GM23338 (cell line): ENCODE results near the gene EHD4. TPM values are rescaled to one million over a fixed set of nuclear protein-coding genes. Genes with fewer than 3 reads are reported as not detected.

ENCODE experiments used
- ATAC-seq: fragments of 200-7000 bp; cut with Tn5 transposase; 3 replicates; pipeline ENCODE4 v1.9.1; 2020
- DNase-seq: peaks from one replicate; pipeline ENCODE4 v3.0.0-alpha.2; 2015; ENCODE audit warnings: low spot score
- H2AFZ ChIP-seq: fragments of 200-600 bp; sonication (generic); 2 replicates; pipeline ENCODE4 v1.8.0; 2016; ENCODE audit warnings: antibody characterized with exemption, mild to moderate bottlenecking, moderate library complexity
- H3F3A ChIP-seq: fragments of 200-600 bp; sonication (generic); replicated peaks from 2 replicates; pipeline ENCODE4 v1.8.0; 2017; ENCODE audit warnings: antibody characterized with exemption, mixed run types, low read depth
- H3K27ac ChIP-seq: fragments of 200-600 bp; sonication (generic); 2 replicates; pipeline ENCODE4 v1.6.1; 2016; ENCODE audit warnings: low read depth
- H3K27me3 ChIP-seq: fragments of 200-600 bp; sonication (generic); 2 replicates; pipeline ENCODE4 v1.8.0; 2016; ENCODE audit warnings: mild to moderate bottlenecking, mixed run types, moderate library complexity; ENCODE audit not compliant: insufficient read depth
- H3K36me3 ChIP-seq: fragments of 200-600 bp; sonication (generic); 2 replicates; pipeline ENCODE4 v1.8.0; 2016; ENCODE audit warnings: mild to moderate bottlenecking; ENCODE audit not compliant: insufficient read depth
- H3K4me1 ChIP-seq: fragments of 200-600 bp; sonication (generic); 2 replicates; pipeline ENCODE4 v1.8.0; 2016; ENCODE audit warnings: mild to moderate bottlenecking, moderate library complexity; ENCODE audit not compliant: insufficient read depth
- H3K4me2 ChIP-seq: fragments of 200-600 bp; sonication (generic); 2 replicates; pipeline ENCODE4 v1.7.1; 2017; ENCODE audit warnings: mixed run types
- H3K4me3 ChIP-seq: fragments of 200-600 bp; sonication (generic); 2 replicates; pipeline ENCODE4 v1.6.1; 2016; ENCODE audit warnings: mixed run types
- H3K79me2 ChIP-seq: fragments of 200-600 bp; sonication (generic); replicated peaks from 2 replicates; pipeline ENCODE4 v1.8.0; 2017; ENCODE audit warnings: mild to moderate bottlenecking; ENCODE audit not compliant: insufficient read depth
- H3K9me2 ChIP-seq: fragments of 200-600 bp; sonication (generic); 2 replicates; pipeline ENCODE4 v1.8.0; 2017; ENCODE audit not compliant: insufficient read depth
- H4K20me1 ChIP-seq: fragments of 200-600 bp; sonication (generic); replicated peaks from 2 replicates; pipeline ENCODE4 v1.8.0; 2017; ENCODE audit warnings: mild to moderate bottlenecking; ENCODE audit not compliant: insufficient read depth
- H3K27ac Mint-ChIP-seq: 2 replicates; pipeline ENCODE4 v1.8.0; 2020; ENCODE audit warnings: inconsistent platforms, mild to moderate bottlenecking, moderate library complexity, mixed read lengths
- H3K27me3 Mint-ChIP-seq: 3 replicates; pipeline ENCODE4 v1.8.0; 2022; ENCODE audit warnings: low read depth, mild to moderate bottlenecking, moderate library complexity, mixed read lengths, inconsistent platforms; ENCODE audit not compliant: insufficient read depth, poor library complexity
- H3K36me3 Mint-ChIP-seq: 3 replicates; pipeline ENCODE4 v1.8.0; 2021; ENCODE audit warnings: low read depth, mild to moderate bottlenecking, inconsistent platforms, moderate library complexity, mixed read lengths
- H3K4me1 Mint-ChIP-seq: 3 replicates; pipeline ENCODE4 v1.8.0; 2020; ENCODE audit warnings: mild to moderate bottlenecking, inconsistent platforms, mixed read lengths
- H3K4me3 Mint-ChIP-seq: 3 replicates; pipeline ENCODE4 v1.8.0; 2021; ENCODE audit warnings: moderate library complexity, mild to moderate bottlenecking, inconsistent platforms, mixed read lengths
- H3K9me3 Mint-ChIP-seq: 3 replicates; pipeline ENCODE4 v1.8.0; 2020; ENCODE audit warnings: moderate library complexity, mild to moderate bottlenecking, inconsistent platforms, mixed read lengths
- EZH2 ChIP-seq: fragments of 200-600 bp; sonication (generic); IDR thresholded peaks from one replicate; pipeline ENCODE4 v1.8.0; 2017; ENCODE audit warnings: antibody characterized with exemption, mild to moderate bottlenecking, low read depth; ENCODE audit not compliant: unreplicated experiment
- POLR2AphosphoS5 ChIP-seq: IDR thresholded peaks from 2 replicates; pipeline ENCODE4 v1.6.1; 2016; ENCODE audit warnings: antibody characterized with exemption, low read depth
- polyA plus RNA-seq: library from polyadenylated mRNA; unstranded; fragments of >200 nt; fragmentation: Nextera tagmentation; extraction: Ambion mirVana; gene quantifications from 2 replicates; pipeline ENCODE4 v1.2.1, GENCODE V29; 2016
- total RNA-seq: library from RNA; depleted of rRNA; stranded (reverse); fragments of >200 nt; shearing (Covaris generic); gene quantifications from 2 replicates; pipeline ENCODE4 v1.2.3, GENCODE V29; 2014
- TF ChIP-seq, protein P1 (sequence below), 2 experiments: fragments of 200-600 bp in 1 of 2; sonication (generic) in 1 of 2; conservative IDR thresholded peaks; 2 replicates each; pipeline versions ENCODE4 v1.5.1 to v1.6.1; 2016 to 2017; ENCODE audit warnings: antibody characterized with exemption in 2 of 2, low read depth in 2 of 2, mild to moderate bottlenecking in 2 of 2, moderate library complexity in 1 of 2
- TF ChIP-seq, protein P2 (sequence below): IDR thresholded peaks from one replicate; pipeline ENCODE4 v1.6.1; 2018; ENCODE audit warnings: antibody characterized with exemption; ENCODE audit not compliant: unreplicated experiment
- TF ChIP-seq, protein P3 (sequence below): fragments of 250-450 bp; sonication (Bioruptor Pico); IDR thresholded peaks from 2 replicates; pipeline ENCODE4 v1.5.0; 2020; ENCODE audit warnings: mild to moderate bottlenecking, moderate library complexity

Gene EHD4
- total and polyA plus RNA-seq, 2 experiments from 2014 or later, result 13.0 to 31.0 TPM

DNA sequence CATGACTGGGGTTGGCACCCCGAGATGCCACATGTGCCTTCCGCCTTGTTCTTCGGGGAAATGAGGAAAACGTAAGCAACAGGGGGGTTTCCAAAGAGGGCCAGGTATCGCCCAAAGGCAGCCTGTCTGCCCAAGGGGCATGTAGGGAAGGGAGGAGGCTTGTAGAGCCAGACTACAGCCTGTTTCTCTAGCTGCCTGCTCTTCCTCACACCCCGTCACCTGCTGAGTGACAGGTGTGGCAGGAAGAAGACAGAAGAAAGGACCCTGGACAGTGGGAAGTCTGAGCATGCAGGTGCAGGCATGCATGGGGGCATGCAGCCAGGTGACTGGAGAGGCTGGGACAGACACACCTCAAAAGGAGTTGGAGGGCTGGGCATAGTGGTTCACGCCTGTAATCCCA lies 38.7 kb upstream of the EHD4 start (continued):
- TF ChIP-seq, protein P1, sequence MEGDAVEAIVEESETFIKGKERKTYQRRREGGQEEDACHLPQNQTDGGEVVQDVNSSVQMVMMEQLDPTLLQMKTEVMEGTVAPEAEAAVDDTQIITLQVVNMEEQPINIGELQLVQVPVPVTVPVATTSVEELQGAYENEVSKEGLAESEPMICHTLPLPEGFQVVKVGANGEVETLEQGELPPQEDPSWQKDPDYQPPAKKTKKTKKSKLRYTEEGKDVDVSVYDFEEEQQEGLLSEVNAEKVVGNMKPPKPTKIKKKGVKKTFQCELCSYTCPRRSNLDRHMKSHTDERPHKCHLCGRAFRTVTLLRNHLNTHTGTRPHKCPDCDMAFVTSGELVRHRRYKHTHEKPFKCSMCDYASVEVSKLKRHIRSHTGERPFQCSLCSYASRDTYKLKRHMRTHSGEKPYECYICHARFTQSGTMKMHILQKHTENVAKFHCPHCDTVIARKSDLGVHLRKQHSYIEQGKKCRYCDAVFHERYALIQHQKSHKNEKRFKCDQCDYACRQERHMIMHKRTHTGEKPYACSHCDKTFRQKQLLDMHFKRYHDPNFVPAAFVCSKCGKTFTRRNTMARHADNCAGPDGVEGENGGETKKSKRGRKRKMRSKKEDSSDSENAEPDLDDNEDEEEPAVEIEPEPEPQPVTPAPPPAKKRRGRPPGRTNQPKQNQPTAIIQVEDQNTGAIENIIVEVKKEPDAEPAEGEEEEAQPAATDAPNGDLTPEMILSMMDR (conservative IDR thresholded peaks at IDR 0.05; ENCODE audit: low read depth in 2 of 2), result no peak
- no peak for TF ChIP-seq POLR2AphosphoS5
- TF ChIP-seq EZH2, result no peak
- TF ChIP-seq, protein P2, sequence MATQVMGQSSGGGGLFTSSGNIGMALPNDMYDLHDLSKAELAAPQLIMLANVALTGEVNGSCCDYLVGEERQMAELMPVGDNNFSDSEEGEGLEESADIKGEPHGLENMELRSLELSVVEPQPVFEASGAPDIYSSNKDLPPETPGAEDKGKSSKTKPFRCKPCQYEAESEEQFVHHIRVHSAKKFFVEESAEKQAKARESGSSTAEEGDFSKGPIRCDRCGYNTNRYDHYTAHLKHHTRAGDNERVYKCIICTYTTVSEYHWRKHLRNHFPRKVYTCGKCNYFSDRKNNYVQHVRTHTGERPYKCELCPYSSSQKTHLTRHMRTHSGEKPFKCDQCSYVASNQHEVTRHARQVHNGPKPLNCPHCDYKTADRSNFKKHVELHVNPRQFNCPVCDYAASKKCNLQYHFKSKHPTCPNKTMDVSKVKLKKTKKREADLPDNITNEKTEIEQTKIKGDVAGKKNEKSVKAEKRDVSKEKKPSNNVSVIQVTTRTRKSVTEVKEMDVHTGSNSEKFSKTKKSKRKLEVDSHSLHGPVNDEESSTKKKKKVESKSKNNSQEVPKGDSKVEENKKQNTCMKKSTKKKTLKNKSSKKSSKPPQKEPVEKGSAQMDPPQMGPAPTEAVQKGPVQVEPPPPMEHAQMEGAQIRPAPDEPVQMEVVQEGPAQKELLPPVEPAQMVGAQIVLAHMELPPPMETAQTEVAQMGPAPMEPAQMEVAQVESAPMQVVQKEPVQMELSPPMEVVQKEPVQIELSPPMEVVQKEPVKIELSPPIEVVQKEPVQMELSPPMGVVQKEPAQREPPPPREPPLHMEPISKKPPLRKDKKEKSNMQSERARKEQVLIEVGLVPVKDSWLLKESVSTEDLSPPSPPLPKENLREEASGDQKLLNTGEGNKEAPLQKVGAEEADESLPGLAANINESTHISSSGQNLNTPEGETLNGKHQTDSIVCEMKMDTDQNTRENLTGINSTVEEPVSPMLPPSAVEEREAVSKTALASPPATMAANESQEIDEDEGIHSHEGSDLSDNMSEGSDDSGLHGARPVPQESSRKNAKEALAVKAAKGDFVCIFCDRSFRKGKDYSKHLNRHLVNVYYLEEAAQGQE, result no peak

DNA sequence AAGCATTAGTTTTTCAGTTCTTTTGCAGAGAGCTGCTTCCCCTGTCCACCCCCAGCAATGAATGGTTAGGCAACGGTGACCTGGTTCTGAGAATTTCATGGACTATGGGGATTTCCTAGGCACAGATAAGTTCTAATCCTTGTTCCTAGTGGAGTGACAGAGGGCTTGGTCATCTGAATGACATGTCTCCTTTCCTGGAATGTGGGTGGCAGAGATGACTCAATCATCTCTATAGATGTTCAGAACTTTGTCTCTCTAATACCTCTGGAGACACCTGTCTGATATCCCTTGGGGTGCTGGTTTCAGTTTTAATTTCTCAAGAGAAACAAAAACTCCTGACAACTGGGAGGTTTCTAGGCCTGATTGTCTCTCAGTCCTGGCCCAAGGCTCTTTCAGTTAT lies 38.1 kb upstream of the EHD4 start:
- TF ChIP-seq, protein P3, sequence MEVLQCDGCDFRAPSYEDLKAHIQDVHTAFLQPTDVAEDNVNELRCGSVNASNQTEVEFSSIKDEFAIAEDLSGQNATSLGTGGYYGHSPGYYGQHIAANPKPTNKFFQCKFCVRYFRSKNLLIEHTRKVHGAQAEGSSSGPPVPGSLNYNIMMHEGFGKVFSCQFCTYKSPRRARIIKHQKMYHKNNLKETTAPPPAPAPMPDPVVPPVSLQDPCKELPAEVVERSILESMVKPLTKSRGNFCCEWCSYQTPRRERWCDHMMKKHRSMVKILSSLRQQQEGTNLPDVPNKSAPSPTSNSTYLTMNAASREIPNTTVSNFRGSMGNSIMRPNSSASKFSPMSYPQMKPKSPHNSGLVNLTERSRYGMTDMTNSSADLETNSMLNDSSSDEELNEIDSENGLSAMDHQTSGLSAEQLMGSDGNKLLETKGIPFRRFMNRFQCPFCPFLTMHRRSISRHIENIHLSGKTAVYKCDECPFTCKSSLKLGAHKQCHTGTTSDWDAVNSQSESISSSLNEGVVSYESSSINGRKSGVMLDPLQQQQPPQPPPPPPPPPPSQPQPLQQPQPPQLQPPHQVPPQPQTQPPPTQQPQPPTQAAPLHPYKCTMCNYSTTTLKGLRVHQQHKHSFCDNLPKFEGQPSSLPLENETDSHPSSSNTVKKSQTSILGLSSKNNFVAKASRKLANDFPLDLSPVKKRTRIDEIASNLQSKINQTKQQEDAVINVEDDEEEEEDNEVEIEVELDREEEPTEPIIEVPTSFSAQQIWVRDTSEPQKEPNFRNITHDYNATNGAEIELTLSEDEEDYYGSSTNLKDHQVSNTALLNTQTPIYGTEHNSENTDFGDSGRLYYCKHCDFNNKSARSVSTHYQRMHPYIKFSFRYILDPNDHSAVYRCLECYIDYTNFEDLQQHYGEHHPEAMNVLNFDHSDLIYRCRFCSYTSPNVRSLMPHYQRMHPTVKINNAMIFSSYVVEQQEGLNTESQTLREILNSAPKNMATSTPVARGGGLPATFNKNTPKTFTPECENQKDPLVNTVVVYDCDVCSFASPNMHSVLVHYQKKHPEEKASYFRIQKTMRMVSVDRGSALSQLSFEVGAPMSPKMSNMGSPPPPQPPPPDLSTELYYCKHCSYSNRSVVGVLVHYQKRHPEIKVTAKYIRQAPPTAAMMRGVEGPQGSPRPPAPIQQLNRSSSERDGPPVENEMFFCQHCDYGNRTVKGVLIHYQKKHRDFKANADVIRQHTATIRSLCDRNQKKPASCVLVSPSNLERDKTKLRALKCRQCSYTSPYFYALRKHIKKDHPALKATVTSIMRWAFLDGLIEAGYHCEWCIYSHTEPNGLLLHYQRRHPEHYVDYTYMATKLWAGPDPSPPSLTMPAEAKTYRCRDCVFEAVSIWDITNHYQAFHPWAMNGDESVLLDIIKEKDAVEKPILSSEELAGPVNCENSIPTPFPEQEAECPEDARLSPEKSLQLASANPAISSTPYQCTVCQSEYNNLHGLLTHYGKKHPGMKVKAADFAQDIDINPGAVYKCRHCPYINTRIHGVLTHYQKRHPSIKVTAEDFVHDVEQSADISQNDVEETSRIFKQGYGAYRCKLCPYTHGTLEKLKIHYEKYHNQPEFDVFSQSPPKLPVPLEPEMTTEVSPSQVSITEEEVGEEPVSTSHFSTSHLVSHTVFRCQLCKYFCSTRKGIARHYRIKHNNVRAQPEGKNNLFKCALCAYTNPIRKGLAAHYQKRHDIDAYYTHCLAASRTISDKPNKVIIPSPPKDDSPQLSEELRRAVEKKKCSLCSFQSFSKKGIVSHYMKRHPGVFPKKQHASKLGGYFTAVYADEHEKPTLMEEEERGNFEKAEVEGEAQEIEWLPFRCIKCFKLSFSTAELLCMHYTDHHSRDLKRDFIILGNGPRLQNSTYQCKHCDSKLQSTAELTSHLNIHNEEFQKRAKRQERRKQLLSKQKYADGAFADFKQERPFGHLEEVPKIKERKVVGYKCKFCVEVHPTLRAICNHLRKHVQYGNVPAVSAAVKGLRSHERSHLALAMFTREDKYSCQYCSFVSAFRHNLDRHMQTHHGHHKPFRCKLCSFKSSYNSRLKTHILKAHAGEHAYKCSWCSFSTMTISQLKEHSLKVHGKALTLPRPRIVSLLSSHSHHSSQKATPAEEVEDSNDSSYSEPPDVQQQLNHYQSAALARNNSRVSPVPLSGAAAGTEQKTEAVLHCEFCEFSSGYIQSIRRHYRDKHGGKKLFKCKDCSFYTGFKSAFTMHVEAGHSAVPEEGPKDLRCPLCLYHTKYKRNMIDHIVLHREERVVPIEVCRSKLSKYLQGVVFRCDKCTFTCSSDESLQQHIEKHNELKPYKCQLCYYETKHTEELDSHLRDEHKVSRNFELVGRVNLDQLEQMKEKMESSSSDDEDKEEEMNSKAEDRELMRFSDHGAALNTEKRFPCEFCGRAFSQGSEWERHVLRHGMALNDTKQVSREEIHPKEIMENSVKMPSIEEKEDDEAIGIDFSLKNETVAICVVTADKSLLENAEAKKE (CRISPR knock-in tag), result no peak
- no peak for TF ChIP-seq POLR2AphosphoS5
- Histone ChIP-seq H3K4me1 (no peaks in the 10 kb centered on the region), H3K4me3 (no peak overlapping the region), H3K36me3 (no peaks in the 10 kb centered on the region), H3K27me3 (no peaks in the 10 kb centered on the region), H3K79me2 (no peaks in the 10 kb centered on the region), H3F3A (no peaks in the 10 kb centered on the region), H2AFZ (no peak overlapping the region), H3K27ac (no peak overlapping the region), H3K9me2 (0 out of 2 replicates have a peak, but pooled peaks cover 4% of the 10 kb centered on the region), H3K4me2 (no peak overlapping the region), H4K20me1 (no peaks in the 10 kb centered on the region; the same call in 1 of the 2 replicates)
- H3K36me3 Mint-ChIP-seq, result no peaks in the 10 kb centered on the region
- no peak overlapping the region for H3K4me3 Mint-ChIP-seq
- no peak for ATAC-seq
- no peaks in the 10 kb centered on the region; the same call in 1 of the 3 replicates for H3K9me3 Mint-ChIP-seq
- peaks cover 6% of the 10 kb centered on the region; the same call in 2 of the 3 replicates for H3K4me1 Mint-ChIP-seq
- H3K27ac Mint-ChIP-seq, result no peak overlapping the region
- DNase-seq, result no peak
- peaks cover 10% of the 10 kb centered on the region for H3K27me3 Mint-ChIP-seq
